Glomerular endothelial cell (primary cell): ENCODE data around the gene ZNF423. TPM values are rescaled to one million over a fixed set of nuclear protein-coding genes. Genes with fewer than 3 reads are reported as not detected.

Source experiments
- DNase-seq: peaks from one replicate; pipeline ENCODE4 v3.0.0-alpha.2; 2011; ENCODE audit warnings: low read depth, low spot score; ENCODE audit errors: extremely low read depth
- total RNA-seq: library from RNA; depleted of rRNA; stranded (reverse); fragments of >200 nt; gene quantifications from 2 replicates; pipeline ENCODE4 v1.2.3, GENCODE V29; 2015

ZNF423 gene
- total RNA-seq, 1 donor from 2014 or later, result 3.4 TPM

DNA sequence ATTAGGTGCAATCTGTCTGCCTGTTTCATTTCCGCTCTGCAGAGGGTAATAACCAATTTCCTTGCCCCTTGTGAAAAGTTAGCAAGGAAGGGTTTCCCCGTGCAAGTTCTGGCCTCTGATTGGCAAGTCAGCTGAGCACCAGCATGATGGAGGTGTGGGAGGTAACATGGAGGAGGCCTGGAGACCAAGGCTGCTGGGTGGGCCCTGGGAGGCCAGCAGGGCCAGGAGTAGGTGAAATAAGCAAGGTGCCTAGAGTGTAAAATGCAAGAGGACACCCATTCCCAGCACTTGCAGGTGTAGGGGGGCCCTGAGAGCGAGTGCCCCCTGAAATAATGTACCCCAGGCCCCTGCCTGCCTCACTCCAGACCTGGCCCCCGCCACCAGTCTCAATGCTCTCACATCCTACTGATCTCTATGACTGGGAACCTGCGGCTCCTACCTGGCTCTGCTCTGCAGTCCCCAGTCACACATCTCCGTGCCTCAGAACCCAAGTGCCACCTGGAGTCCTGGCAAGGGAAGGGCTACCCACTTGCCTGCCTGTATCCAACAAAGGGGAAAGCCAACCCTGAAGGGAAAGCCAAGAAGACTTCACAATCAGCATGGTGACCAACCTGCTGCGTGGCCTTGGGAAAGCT is 366.1 kb downstream of the ZNF423 start:
- DNase-seq, result no peak

DNA sequence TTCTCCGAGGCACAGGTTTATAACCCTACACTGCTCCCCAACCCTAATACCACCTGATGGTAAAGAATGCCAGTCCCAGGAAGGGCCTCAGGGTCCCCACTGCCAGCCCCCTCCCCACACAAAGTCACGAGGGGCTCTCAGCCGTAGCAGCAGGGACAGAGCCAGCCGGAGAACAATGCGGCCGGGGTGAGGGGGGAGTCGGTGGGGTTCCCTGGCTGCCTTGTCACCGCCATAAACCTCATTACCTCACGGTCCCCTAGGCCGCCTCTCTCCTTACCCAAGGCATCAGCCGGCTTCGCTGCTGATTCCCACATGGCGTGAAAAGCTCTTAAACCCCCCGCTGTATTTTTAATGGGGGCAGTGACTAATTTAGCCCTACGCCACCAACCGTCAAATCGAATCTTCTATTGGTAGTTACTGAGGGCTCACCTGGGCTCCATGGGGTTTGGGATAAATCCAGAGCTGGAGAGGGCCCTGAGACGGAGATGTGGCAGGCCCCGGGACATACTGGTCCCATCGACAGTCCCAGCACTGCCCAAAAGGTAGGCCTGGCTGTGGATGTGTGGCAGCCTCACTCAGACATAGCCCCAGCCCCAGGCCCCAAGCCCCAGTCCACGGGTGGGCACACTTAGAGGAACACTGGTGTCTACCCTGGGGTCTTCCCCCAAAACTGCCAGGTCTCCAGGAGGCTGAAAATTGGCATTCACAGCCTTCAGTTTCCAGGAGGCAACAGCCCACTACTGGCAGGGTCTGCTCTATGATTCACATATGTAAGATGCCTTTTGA is 367.0 kb downstream of the ZNF423 start:
- DNase-seq, result no peak

DNA sequence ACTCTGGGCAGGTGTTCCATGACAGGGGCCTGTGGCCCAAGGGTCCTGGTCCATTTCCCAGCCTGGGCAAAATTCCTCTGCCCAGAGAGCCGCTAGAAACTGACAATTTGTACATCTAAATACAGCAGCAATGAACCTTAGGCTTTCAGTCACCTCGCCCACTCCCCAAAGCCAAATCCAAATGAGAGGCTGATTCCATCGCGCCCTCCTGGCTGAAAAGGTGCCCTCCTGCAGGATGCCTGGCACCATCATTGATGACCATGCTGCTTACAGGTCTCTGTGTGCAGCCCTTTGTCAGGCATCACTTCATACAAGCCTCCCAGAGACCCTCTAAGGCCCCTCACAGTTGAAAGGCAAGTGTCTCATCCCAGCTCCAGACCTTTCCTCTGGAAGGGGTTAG is 367.6 kb downstream of the ZNF423 start:
- DNase-seq, result no peak

DNA sequence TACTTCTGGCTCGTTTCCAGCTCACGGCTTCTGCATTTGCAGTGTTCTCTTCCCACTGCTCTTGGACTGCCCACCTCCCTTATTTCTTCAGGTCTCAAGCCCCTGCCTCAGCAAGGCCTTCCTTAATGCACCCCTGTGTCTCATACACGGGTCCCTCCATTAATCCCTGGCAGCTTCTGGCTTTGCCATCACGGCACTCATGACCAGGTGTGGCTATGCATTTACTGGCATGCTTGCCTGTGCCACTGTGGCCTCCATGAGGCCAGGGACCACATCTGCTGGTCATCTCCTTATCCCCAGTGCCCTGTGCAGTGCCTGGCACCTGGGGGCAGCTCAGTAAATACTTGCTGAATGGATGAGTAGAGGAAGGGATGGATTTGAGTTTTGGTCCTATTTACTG is 368.2 kb downstream of the ZNF423 start:
- no peak for DNase-seq

DNA sequence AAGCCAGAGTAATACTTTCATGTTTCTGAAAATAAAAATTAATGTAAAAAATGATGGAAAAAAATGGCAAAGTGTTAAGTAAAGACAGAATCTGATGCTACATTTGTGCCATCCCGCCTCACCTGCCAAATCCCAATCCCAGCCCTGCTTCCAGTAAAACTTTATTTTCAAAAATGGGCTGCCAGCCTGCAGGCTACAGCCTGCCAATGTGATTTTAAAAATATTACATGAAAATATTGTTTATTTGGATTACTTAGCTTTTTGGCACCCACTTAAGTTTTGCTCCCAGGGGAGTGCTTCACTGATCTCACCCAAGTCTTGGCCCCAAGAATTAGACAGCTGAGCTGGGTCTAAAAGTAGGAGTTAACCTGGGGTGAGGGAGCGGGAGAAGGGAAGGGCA is 369.5 kb downstream of the ZNF423 start:
- no peak for DNase-seq

DNA sequence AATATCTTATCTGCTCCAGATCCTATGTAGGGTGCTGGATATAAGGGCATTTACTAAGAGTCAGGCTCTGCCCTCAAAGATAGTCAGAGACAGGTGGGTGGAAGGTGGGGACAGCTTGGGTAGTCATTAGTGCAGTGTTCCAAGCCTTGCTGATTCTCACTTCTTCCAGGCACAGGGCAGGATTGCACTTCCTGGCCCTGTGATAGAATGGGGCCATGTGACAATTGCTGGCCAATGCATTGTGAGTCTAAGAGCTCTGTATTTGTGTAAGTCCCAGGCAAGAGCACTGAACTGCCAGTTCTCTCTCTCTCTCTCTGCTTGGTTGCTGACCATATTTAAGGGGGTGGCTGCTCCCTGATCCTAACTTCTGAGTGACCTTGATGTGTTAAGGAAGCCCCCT is 370.2 kb downstream of the ZNF423 start:
- no peak for DNase-seq

DNA sequence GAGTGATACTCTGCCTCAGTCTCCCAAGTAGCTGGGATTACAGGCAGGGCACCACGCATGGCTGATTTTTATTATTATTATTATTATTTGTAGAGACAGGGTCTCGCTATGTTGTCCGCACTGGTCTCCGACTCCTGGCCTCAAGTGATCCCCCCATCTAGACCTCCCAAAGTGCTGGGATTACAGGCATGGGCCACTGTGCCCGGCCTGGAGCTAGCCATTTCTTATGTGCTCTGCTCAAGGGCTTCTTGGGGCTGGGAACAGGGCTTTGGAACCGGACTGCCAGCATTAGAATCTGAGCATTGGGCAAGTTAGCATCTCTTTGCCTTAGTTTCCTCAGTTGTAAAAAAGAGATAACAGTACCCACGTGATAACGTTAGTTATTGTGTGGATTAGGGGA is 371.0 kb downstream of the ZNF423 start:
- no peak for DNase-seq

DNA sequence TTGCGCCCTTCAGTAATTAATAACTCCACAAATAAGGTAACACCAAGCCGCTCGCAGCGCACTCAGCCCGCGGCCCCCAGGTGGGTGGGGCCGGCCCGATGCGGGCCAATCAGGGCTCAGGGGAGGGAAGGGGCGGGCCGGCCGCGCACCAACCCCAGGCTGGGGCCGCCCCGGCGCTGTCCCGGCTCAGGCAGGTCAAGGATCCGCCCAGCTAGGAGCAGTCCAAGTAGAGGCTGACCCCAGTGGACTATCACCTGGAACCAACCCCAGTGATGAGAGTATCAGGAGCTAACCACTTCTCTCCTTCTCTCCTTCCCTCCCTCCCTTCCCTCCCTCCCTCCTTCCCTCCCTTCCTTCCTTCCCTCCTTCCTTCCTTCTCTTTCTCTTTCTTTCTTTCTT is 371.5 kb downstream of the ZNF423 start:
- DNase-seq, result no peak

DNA sequence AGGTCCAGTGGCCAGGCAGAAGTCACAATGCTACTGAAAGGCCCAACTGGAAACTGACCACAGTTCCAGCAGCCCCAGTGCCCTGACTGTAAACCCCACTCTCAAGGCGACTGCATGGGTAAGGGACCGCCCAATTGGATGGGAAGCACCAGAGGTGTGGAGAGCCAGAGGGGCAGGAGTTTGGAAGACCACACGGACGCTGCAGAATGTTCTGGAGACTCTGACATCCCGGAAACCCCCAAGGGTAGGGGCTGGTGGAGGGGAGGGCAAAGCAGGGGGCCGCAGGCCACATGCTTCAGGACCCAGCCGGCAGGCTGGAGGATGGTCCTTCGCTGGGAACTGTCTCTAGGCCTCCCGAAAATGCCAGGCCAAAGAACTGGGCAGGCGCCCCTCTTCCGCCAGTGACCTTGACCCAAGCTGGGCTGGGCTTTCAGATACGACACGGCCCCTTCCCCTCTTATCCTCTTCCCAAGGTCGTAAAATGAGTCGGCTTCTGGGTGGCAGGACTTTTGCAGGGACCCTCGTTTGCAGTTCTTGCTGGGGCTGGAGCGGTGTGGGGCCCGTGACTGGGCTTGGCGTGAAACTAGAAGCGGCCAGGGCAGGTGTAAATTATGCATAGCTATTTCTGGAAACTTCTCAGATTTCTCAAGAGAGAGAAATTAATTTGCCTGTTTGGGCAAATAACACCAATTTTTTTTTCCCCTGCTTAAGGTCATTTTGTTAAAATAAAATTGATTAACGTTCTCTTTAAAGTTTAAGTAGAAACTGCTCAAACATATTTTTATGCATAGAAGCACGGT is 372.1 kb downstream of the ZNF423 start:
- no peak for DNase-seq

DNA sequence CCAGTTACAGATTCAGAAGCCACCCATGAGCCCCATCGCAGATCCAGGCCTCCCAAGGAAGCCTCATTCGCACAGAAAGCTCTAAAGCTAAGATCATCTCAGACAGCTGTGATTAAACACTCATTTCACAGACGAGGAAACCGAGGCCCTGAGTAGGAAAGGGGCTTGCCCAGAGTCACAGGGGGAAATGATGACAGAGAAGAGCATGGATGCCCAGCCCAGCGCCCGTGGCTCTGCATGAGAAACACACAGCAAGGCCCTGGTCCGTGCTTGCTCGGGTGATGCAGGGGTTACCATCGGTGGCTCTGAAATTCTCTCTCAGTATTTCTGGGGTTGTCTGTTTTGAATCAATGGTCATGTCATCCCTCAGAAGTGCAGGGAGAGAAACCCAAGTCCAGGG is 372.7 kb downstream of the ZNF423 start:
- DNase-seq, result no peak

DNA sequence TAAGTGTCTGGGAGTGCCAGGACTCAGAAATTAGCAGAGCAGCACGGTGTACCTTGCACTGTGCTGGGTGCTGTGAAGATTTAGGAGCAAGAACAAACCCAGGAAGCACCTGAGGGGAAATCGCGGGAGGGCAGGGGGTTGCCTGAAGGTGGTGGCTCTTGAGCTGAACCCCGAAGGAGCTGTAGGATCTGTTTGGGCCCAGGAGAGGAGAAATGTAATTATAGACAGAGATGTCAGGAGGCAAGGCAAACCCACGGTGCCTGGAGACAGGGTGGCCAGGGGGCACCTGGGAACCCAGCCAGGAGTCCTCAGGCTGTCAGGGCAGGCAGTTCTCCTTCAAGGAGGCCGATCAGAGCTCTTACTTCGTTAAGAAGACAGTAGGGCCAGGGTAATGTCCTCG is 373.2 kb downstream of the ZNF423 start:
- DNase-seq, result no peak

DNA sequence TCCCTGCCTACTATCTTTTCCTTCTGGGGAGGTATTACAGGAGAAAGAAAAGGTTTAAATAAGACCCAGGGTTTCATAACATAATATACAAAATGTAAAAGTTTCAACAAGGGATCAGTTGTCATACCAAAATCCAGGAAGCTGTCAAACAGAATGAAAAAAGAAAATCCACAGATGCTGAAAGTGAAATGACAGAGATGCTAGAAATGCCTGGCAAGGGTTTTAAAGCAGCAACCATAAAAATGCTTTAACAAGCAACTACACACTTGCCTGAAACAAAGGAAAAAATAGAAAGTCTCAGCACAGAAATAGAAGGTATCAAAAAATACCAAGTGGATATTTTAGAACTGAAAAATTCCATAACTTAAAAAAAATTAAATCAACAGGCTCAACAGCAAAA is 377.3 kb downstream of the ZNF423 start:
- DNase-seq, result no peak

DNA sequence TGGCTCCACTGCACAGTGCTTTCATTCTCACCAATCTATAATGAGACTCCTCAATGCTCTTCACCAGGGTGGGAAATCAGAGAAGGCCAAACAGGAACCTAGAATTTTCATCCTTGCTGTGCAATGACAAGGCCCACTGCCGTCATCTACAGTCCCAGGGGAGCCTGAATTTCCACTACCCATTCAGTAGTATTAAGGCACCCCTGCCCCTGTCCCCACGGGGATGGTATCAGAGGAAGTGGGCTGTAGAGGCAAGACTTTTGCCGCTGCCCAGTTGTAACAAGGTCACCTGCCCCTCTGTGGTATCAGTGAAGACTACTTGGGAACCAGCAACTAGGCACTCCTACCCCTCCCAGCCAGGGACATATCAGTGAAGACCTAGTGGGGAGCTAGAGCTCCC is 377.8 kb downstream of the ZNF423 start:
- no peak for DNase-seq

DNA sequence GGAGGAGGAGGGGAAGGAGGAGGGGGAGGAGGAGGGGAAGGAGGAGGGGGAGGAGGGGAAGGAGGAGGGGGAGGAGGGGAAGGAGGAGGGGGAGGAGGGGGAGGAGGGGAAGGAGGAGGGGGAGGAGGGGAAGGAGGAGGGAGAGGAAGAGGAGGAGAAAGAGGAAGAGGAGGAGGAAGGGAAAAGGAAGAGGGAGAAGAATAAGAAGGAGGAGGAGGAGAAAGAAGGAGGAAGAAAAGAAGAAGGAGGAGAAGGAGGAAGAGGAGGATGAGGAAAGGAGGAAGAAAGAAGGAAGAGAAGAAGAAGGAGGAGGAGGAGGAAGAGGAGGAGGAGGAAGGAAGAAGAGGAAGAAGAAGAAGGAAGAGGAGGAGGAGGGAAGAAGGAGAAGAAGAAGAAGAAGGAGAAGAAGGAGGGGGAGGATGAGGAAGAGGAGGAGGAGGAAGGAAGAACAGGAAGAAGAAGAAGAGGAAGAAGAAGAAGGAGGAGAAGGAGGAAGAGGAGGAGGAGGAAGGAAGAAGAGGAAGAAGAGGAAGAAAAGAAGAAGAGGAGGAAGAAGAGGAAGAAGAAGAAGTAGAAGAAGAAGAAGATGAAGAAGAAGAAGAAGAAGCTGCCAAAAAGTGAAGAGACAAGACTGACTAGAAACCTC is 378.5 kb downstream of the ZNF423 start:
- DNase-seq, result no peak

DNA sequence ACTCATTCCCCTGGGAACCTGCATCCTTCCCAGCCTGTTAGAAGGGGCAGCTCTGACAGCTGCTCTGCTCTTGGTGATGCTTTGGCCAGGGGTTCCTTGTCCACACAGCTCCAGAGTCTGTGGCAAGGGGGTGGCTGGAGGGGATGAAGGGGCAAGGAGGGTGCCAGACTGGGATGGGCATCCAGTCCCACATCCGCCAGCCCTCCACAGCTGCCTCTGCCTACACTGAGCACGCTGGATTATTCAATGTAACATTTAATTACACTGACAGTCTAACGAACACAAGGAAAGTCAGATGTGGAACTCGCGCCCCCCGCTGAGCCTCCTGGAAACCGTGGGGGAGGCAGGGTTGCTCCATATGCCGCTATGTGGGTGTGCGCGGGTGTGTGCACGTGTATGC is 381.2 kb downstream of the ZNF423 start:
- no peak for DNase-seq

DNA sequence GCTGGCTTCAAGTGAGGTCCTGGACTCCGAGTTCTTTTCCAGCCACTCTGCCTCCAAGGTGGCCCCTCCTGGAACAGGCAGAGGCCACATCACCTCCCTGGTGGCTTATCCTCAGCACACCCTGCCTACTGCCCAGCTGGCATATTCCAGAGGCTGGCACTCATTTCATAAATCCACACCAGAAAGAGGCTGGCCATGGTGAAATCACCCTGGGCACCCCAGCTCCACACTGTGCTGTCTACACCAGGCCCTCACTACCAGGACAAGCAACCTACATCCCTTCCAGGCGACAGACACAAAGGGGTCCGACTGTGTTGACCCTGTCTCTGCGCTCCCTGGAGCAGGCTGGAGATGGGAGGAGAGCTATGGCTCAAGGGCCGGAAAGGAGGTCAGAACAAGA is 382.1 kb downstream of the ZNF423 start:
- DNase-seq, result no peak

DNA sequence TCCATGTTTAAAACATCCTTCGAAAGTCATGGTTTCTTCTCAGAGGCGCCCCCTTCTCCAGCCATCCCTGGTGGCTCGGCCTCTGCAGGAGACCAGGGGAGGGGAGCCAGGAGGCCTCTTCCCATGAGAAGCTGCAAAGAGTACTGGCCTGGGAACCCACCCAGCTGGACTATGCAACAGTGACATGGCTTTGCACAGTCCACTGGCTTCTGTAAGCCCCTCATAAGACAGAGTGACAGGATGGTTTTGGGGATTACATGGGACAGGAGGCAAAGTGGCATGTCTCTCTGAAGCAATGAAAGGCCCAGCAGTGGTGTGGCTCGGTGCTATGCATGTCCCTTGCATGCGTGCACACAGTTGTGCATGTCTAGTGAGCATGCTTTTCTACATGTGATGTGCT is 382.8 kb downstream of the ZNF423 start:
- DNase-seq, result no peak

DNA sequence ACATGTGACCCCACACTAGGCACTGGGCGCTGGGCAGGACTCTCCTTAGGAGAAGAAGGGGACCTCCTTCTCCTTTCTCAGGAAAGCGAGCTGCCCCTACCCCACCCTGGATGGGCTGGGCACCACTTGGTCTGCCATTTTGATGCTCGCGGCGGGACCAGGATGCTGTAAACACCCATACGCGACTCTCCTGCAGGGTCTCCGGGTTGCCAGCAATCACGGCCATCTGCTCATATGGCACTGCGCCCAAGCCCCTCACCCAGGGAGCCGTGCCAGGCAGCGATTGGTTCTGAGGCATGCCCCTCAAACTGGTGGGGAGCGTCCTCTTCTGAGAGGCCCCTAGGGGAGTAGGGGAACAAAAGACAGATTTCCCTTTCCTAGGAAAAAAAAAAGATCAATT is 383.3 kb downstream of the ZNF423 start:
- DNase-seq, result no peak

DNA sequence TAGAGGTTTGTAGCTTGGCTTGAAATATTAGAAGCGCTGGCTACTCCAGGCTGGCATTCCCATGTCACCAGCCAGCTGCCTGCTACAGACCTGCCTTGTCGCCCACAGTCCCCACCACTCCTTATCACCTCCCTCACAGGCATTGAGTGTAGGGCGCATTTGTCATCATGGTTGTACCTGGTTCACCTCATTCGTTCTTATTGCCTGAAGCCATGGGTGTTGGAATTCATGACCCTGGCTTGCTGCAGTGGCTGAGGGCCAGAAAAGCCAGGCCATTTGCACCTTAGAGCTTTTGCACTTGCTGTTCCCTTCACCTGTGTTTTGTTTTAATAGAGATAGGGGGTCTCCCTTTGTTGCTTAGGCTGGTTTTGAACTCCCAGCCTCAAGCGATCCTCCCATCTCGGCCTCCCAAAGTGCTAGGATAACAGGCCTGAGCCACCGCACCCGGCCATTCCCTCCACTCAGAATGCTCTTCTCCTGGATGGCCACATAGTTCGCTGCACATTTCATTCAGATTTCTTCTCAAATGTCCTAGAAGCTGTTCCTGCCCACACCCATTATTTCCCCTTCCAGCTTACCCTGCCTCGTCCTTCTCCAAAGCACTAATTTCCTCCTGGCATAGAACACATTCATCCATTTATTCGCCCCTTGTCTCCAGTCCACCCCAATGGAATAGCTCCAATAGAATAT is 384.7 kb downstream of the ZNF423 start:
- no peak for DNase-seq

DNA sequence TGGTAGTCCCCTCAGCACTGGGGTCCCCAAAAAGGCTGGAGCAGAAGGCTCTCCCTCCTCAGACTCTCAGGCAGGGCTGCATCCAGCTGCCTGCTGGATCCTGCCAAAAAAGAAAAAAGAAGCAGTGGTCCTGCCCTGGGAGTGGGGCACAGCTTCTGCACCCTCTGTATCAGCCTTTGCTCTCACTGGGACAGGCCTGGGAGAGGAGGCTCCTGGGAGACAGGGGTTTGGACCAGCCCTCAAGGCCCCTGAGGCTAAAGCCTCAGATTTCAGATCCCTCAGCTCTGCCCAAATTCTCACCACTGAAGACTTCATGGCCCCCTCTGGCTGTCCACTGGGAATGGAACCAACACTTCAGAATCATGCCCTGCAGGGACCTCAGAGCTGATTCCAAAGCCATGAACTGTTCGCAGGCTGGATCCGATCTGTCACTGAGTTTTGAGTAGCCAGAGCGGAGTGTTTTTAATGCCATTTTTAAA is 385.4 kb downstream of the ZNF423 start:
- DNase-seq, result no peak
